Activated CD4-positive, alpha-beta memory T cell treated with anti-CD3 and anti-CD28 coated beads for 36 hours (primary cell): ENCODE data around the gene RNF41. TPM values are rescaled to one million over a fixed set of nuclear protein-coding genes. Genes with fewer than 3 reads are reported as not detected.

Source experiments
- total RNA-seq, 2 experiments: library from RNA; stranded (reverse); gene quantifications; one replicate each; pipeline ENCODE4 v1.2.3, GENCODE V29; 2021

RNF41 gene
- total RNA-seq, 2 experiments from 2014 or later, result 28.2 to 31.2 TPM

Other genes with a start within 250 kb of the RNF41 start
- gene RAB5B, start 247.8 kb downstream of the RNF41 start, total RNA-seq, result 10 to 100 TPM; 44.8 to 46.4 TPM
- 1 to 10 TPM; 2.4 to 2.7 TPM for gene SUOX, start 224.6 kb downstream of the RNF41 start, total RNA-seq
- 10 to 100 TPM; 14.4 to 15.1 TPM for gene IKZF4, start 200.9 kb downstream of the RNF41 start, total RNA-seq
- gene RPS26, start 180.0 kb downstream of the RNF41 start, total RNA-seq, result 10 to 100 TPM; 28.1 to 40.7 TPM
- under 1 TPM; 0.82 to 0.86 TPM for gene ERBB3, start 141.8 kb downstream of the RNF41 start, total RNA-seq
- 100 to 1,000 TPM; 399 to 410 TPM for gene PA2G4, start 117.4 kb downstream of the RNF41 start, total RNA-seq
- gene RPL41, start 105.3 kb downstream of the RNF41 start, total RNA-seq, result 1,000 to 10,000 TPM; 5,210 to 5,251 TPM
- 1 to 10 TPM; 5.1 to 7.2 TPM for gene ZC3H10, start 103.7 kb downstream of the RNF41 start, total RNA-seq
- 100 to 1,000 TPM; 142 to 146 TPM for gene ESYT1, start 93.7 kb downstream of the RNF41 start, total RNA-seq
- gene MYL6B, start 69.3 kb downstream of the RNF41 start, total RNA-seq, result 10 to 100 TPM; 63.8 to 70.8 TPM
- 1,000 to 10,000 TPM; 1,196 to 1,215 TPM for gene MYL6, start 63.6 kb downstream of the RNF41 start, total RNA-seq
- gene SMARCC2, start 32.4 kb downstream of the RNF41 start, total RNA-seq, result 100 to 1,000 TPM in 1 of 2 experiments, 10 to 100 TPM in 1; 96.4 to 103 TPM
- 10 to 100 TPM; 62.0 to 62.2 TPM for gene NABP2, start 2.4 kb upstream of the RNF41 start, total RNA-seq
- 1 to 10 TPM in 1 of 2 experiments, under 1 TPM in 1; 0.59 to 1.7 TPM for gene SLC39A5, start 8.1 kb upstream of the RNF41 start, total RNA-seq
- 10 to 100 TPM; 34.1 to 37.0 TPM for gene ANKRD52, start 36.5 kb upstream of the RNF41 start, total RNA-seq
- 1 to 10 TPM; 6.3 to 7.0 TPM for gene COQ10A, start 45.0 kb upstream of the RNF41 start, total RNA-seq
- gene CS, start 78.4 kb upstream of the RNF41 start, total RNA-seq, result 100 to 1,000 TPM; 304 to 309 TPM
- gene CNPY2, start 94.1 kb upstream of the RNF41 start, total RNA-seq, result 10 to 100 TPM; 74.7 to 91.6 TPM
- gene PAN2, start 112.1 kb upstream of the RNF41 start, total RNA-seq, result 10 to 100 TPM; 49.0 to 51.2 TPM
- gene IL23A, start 117.0 kb upstream of the RNF41 start, total RNA-seq, result 10 to 100 TPM; 47.6 to 48.5 TPM
- gene STAT2, start 138.2 kb upstream of the RNF41 start, total RNA-seq, result 100 to 1,000 TPM; 125 to 139 TPM
- gene APOF, start 140.9 kb upstream of the RNF41 start, total RNA-seq, result not detected
- 10 to 100 TPM; 60.1 to 62.6 TPM for gene TIMELESS, start 227.5 kb upstream of the RNF41 start, total RNA-seq
- not detected for gene MIP, start 232.7 kb upstream of the RNF41 start, total RNA-seq
- gene SPRYD4, start 246.7 kb upstream of the RNF41 start, total RNA-seq, result 1 to 10 TPM; 2.4 to 2.9 TPM